ENCODE data around the gene HNRNPLL.
A peak's percentile ranks its signal among the peaks of the same experiment; 100 is the strongest.

GRCh38 chr2:38581193-38582147, 21.3 kb downstream of the HNRNPLL start:
- peak; percentile 58 to 78 (median 66) for TF ChIP-seq CTCF (IDR thresholded peaks at IDR 0.05)
- no peak for TF ChIP-seq POLR2A (IDR thresholded peaks at IDR 0.05)

Data from uterus (tissue), 2 donors.